Activated CD4-positive, CD25-positive, alpha-beta regulatory T cell treated with anti-CD3 and anti-CD28 coated beads, Interleukin-2, amount 50 U/mL, for 24 hours (primary cell): ENCODE data around the gene AP3M1.
A peak's percentile ranks its signal among the peaks of the same experiment; 100 is the strongest.
"Not testable (repeated sequence)": the region's sequence is repeated elsewhere in the genome, so short reads cannot be mapped to it uniquely, and the experiment has no call there.

ENCODE experiments used
- ATAC-seq, 2 donors: fragments of 150-1000 bp; cut with Tn5 transposase; one replicate each; pipeline ENCODE4 v1.10.0; 2021; ENCODE audit warnings: mild to moderate bottlenecking in 1 of 2, moderate library complexity in 1 of 2

AP3M1 gene, protein sequence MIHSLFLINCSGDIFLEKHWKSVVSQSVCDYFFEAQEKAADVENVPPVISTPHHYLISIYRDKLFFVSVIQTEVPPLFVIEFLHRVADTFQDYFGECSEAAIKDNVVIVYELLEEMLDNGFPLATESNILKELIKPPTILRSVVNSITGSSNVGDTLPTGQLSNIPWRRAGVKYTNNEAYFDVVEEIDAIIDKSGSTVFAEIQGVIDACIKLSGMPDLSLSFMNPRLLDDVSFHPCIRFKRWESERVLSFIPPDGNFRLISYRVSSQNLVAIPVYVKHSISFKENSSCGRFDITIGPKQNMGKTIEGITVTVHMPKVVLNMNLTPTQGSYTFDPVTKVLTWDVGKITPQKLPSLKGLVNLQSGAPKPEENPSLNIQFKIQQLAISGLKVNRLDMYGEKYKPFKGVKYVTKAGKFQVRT

DNA sequence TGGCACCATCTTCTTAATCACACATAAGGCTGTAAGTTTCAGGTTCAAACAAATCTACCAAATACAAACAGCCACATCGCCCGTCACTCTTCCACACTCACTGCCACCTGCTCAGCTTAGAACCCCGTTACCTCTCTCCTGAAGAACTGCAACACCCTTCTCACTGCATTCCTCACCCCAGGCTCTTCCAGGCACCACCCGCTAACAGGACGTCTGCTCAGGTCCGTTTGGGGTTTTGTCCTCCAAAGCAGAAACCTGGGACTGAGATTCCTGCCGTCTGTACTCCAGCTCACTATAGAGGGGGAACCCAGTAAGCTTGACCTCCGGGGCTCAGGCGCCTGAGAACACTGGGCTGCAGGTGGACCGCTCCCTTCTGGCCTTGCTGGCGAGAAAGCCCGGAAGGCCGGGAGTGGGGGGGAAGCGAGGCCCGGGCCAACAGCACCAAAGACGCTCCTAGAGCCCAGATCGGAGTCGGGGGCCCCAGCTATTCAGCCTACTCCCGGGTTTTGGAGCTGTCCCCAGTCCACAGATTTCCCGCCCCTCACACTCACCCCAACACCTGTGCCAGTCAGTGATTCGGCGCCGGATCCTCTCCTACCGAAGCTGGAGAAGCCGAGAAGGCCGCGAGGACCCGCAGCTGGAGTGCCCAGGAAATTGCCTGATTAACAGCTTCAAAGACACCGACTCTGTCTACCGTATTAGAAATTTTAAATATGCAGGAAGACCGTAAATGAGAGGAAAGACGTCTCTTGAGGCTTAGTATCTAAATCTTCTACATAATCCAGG, at the start of gene AP3M1:
AP3M1 (minus strand) TSS at position 625 of the 786 bp plus-strand sequence. CDS start 12,449 bp downstream, outside the sequence.
- peak; percentile 62 to 69 for ATAC-seq

- ATAC-seq: no peak
These were observed 48.7 kb upstream of the AP3M1 start for GRCh38 chr10:74199315-74199714.

DNA sequence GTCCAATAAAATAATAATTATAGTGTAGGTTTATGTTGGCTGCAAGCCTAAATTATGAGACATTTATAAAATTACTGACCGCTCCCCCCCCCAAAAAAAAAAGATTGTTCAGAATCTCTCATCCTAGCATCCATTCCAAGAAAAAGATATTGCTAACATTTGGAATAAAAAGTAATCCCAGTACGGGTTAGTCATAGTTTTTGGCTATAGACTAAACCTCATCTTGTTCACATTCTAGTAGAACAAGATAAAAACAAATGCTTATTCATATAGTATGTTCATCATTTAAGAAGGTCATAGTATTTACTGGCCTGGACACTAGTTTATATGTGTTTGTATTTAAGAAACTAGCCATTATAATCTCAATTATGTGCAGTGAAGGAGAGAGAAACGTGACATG, 44.4 kb upstream of the AP3M1 start:
- no peak for ATAC-seq

GRCh38 chr10:74194545-74194944, 43.9 kb upstream of the AP3M1 start:
- ATAC-seq: peak; percentile 80 to 87

DNA sequence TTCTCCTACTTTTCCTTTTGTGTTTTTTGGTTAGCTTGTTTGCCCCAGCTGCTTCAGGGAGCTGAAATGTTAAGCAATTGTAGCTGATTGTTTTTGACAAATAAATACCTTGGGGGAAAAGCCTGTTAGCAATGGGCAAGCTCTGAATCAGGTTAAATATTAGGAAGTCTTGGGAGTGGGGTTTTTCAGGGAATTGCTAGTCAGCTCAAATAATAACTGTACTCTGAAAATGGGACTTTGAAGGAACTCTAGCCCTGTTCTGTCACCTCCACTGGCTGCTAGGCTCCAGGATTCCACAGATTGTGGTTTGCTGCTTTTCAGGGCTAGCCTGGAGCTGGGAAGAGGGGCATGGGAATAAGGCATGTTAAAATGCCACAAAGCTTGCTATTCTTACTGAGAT, 39.9 kb upstream of the AP3M1 start:
- no peak for ATAC-seq

- peak; percentile 56 to 67 for ATAC-seq
These were observed 39.4 kb upstream of the AP3M1 start for GRCh38 chr10:74189999-74190421.

DNA sequence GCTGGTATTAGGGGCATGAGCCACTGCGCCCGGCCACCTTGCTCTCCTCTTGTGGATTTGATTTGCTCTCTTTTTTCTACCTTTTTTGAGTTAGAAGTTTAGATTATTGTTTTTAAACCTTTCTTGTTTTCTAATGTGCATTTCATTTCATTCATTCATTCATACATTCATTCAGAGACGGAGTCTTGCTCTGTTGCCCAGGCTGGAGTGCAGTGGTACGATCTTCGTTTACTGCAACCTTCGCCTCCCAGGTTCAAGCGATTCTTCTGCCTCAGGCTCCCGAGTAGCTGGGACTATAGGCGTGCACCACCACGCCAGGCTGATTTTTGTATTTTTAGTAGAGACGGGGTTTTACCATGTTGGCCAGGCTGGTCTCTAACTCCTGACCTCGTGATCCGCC, 38.0 kb upstream of the AP3M1 start:
- ATAC-seq: not testable (repeated sequence)

DNA sequence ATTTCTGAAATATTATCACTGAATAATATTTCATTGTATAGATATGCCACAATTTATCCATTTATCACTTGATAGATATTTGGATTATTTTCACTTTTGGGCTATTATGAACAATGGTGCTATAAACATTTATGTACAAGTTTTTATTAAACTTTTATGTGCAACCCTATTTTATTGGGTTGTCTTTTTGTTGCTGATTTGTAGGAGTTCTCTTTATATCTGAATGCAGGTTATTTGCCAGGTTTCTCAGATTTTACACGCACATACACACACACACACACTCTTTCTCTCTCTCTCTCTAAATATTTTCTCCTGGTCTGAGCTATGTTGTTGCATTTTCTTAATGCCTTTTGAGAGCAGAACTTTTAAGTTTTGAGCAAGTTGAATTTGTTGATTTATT, 36.6 kb upstream of the AP3M1 start:
- no peak for ATAC-seq

DNA sequence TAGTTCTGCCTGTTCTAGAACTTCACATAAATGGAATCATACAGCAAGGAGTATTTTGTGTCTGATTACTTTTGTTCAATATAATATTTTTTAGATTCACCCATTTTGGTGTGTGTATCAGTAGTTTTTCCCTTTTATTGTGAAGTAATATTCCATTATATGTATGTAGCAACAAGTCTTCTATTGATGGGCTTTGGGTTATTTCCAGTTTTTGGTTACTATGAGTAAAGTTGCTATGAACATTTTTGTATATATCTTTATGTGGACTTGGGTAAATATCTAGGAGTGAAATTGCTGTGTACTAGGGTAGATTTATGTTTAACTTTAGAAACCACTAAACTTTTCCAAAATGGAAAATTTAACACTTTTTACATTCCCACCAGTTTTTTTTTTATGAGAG, 36.0 kb upstream of the AP3M1 start:
- ATAC-seq: no peak

- ATAC-seq: no peak
These were observed 28.6 kb upstream of the AP3M1 start for GRCh38 chr10:74179111-74179710.

DNA sequence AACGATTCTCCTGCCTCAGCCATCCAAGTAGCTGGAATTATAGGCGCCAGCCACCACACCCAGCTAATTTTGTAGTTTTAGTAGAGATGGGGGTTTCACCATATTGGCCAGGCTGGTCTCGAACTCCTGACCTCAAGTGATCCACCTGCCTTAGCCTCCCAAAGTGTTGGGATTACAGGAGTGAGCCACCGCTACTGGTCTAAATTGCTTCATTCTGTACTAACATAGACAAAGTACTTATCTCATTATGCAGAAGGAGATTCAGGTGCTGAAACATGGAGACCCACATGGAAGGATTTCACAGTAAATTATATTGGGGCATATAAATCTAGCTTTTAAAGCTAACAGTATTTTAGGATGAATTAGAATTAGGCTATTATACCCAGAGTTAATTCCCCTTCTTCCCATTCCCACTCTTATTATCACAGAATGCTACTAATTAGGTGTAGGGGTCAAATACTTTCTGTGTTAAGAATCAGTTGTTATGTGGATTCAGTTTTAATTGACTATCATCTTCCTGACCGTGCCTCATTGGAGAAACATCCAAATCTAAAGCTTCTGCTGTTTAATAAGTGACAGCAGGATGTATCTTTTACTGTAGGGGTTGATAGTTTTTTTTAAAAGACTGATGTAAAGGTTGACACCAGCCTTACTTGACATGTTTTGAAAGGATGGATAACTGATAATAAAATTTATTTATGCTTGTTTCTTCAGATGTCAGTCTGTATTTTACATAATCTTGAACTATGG, 27.6 kb upstream of the AP3M1 start:
- no peak for ATAC-seq

DNA sequence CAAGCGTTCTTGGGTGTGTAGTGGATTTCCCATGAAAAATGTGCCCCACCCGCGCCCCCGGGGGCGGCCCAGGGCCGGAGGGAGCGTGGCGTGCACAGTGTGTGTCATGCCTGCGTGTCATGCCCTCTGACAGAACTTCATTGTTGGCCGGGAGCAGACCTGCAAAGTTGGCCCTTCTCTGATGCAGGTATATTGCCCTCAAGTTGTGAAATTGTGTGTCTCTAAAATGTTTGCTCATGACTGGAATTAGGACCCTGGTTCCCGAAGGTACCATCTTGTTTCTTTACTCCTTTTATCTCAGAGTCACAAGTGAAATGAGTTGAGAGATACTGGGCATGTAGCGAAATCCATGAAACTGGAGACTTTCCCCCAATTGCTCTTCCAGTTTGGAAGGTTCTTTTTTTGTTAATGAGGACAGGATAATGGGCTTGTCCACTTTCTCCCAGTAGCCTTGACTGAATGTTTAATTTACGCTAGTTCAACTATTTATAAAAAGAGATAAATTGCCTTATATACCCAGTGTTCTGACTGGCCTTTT, 26.6 kb upstream of the AP3M1 start:
- peak; percentile 14 to 18 for ATAC-seq

DNA sequence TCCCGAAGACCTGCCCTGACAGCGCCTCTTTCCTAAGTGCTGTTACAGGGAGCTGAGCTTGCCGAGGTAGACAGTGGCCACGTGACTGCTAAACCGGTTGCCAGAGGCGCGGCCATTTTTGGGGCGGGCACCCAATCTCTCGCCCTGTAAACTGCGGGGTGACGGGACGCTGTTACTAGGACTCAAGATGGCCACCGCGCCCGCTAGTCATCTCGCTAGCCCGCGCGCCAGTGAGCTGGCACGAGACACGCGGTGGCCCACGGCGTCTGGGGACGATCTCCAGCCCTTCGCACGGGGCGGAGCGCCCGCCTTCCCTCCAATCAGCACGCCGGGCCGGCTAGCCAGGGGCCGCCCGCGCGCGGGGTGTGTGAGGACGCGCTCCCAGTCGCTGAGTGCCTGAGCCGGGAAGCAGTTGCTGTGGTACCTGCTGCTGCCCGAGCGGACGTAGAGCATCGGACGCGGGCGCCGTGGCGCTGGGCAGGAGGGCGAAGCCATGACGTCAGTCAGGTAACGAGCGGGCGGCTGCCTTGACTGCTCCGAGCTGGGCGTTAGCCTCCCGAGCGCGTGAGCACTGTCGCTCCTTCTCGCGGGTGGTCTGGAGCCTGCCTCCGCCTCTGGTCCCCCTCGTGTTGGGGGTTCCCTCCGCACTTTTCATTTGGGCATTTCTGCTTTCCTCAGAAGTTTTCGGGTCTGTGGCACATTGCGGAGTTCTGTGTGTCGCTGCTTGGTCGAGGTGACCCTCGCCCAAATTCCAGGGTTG, 25.9 kb upstream of the AP3M1 start:
- peak; percentile 94 to 95 for ATAC-seq

- no peak for ATAC-seq
These were observed 25.1 kb upstream of the AP3M1 start for GRCh38 chr10:74175510-74176379.

GRCh38 chr10:74174521-74174920, 23.9 kb upstream of the AP3M1 start:
- ATAC-seq: no peak

DNA sequence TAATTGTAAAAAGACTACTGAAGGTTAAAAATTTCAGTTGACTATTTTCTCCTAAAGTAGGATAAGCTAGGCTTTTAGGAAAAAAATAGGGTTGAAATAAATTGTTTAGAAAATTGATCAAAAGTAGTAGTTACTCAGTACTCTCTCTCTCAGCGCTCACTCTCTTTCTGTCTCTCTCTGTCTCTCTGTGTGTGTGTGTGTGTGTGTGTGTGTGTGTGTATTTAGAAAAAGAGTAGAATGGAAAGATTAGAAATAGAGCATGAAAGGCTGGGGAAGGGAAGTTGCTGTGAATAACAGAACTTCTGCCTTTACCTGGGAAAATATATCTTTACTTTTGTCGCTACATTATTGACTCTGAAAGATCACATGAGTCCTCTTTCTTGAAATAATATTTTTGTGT, 21.0 kb upstream of the AP3M1 start:
- ATAC-seq: no peak

DNA sequence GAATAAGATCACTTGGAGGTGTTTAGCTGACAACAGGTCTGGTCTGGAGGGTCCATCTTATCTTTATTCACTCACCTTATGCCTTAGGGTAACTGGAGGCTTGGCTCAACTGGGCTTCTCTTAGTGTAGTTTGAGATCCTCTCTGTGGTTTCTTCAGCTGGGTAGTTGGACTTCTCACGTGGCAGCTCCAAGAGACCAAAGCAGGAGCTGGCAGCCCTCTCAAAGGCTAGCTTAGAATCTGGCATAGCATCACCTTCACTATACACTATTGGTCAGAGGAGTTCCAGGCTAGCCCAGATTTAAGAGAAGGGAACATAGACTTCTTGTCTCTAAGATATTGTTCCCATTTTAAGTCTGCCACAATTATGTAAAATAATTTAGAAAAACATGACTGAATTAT, 16.8 kb upstream of the AP3M1 start:
- no peak for ATAC-seq

GRCh38 chr10:74165530-74165901, 14.9 kb upstream of the AP3M1 start:
- ATAC-seq: no peak

GRCh38 chr10:74164716-74165529, 14.3 kb upstream of the AP3M1 start:
- ATAC-seq: no peak
